Ectodermal cell (in vitro differentiated cells): ENCODE results near the gene CCNL2.

ENCODE experiments used
- H3K27ac ChIP-seq: 2 replicates; pipeline ENCODE4 v1.7.0; 2013; ENCODE audit warnings: mild to moderate bottlenecking, low read depth, low read length; ENCODE audit not compliant: insufficient read depth, poor library complexity, severe bottlenecking
- H3K27me3 ChIP-seq: 2 replicates; pipeline ENCODE4 v1.7.0; 2013; ENCODE audit warnings: mild to moderate bottlenecking, low read length; ENCODE audit not compliant: insufficient read depth, control insufficient read depth, poor library complexity, severe bottlenecking
- H3K36me3 ChIP-seq: one replicate; pipeline ENCODE4 v1.7.0; 2013; ENCODE audit warnings: low read length; ENCODE audit not compliant: control insufficient read depth, insufficient read depth
- H3K4me1 ChIP-seq: one replicate; pipeline ENCODE4 v1.7.0; 2013; ENCODE audit warnings: low read length; ENCODE audit not compliant: control insufficient read depth, insufficient read depth
- H3K4me3 ChIP-seq: 2 replicates; pipeline ENCODE4 v1.7.0; 2013; ENCODE audit warnings: low read depth, low read length, control low read depth; ENCODE audit not compliant: insufficient read depth
- H3K9me3 ChIP-seq: 2 replicates; pipeline ENCODE4 v1.7.0; 2013; ENCODE audit warnings: mild to moderate bottlenecking, low read length, moderate library complexity; ENCODE audit not compliant: control insufficient read depth
- WGBS, 2 experiments: methylation state at CpG; one replicate each; pipeline ENCODE4 v1.1.7; 2013; ENCODE audit warnings: missing lambda C conversion rate in 2 of 2; 5-methylcytosine and 5-hydroxymethylcytosine counted together

CCNL2 gene

GRCh38 chr1:1425753-1426495, 26.8 kb upstream of the CCNL2 start:
- H3K9me3 ChIP-seq, result no peaks in the 10 kb centered on the region
- no peaks in the 10 kb centered on the region for H3K36me3 ChIP-seq

GRCh38 chr1:1425426-1425752, 26.3 kb upstream of the CCNL2 start:
- peak overlapping the region; percentile 6 for H3K27ac ChIP-seq
- H3K9me3 ChIP-seq, result no peaks in the 10 kb centered on the region
- H3K27me3 ChIP-seq, result no peaks in the 10 kb centered on the region
- no peaks in the 10 kb centered on the region for H3K36me3 ChIP-seq
- 68 to 75% methylated on average over 12 of the region's 12 CpGs for WGBS, 2 experiments
- no peak overlapping the region for H3K4me3 ChIP-seq
- peaks cover 39% of the 10 kb centered on the region for H3K4me1 ChIP-seq

More at GRCh38 chr1:1425753-1426495, 26.8 kb upstream of the CCNL2 start:
- no peaks in the 10 kb centered on the region for H3K27me3 ChIP-seq
- H3K4me3 ChIP-seq, result peak overlapping the region; percentile 27
- peaks cover 39% of the 10 kb centered on the region for H3K4me1 ChIP-seq
- H3K27ac ChIP-seq, result peak overlapping the region; percentile 62
- 38 to 41% methylated on average over 33 of the region's 33 CpGs for WGBS, 2 experiments

GRCh38 chr1:1424707-1425106, 25.6 kb upstream of the CCNL2 start:
- no peaks in the 10 kb centered on the region for H3K36me3 ChIP-seq
- H3K27me3 ChIP-seq, result no peaks in the 10 kb centered on the region
- no peaks in the 10 kb centered on the region for H3K9me3 ChIP-seq
- 92 to 95% methylated on average over 15 of the region's 15 CpGs for WGBS, 2 experiments
- no peak overlapping the region for H3K27ac ChIP-seq
- H3K4me3 ChIP-seq, result no peak overlapping the region
- H3K4me1 ChIP-seq, result peaks cover 36% of the 10 kb centered on the region

DNA sequence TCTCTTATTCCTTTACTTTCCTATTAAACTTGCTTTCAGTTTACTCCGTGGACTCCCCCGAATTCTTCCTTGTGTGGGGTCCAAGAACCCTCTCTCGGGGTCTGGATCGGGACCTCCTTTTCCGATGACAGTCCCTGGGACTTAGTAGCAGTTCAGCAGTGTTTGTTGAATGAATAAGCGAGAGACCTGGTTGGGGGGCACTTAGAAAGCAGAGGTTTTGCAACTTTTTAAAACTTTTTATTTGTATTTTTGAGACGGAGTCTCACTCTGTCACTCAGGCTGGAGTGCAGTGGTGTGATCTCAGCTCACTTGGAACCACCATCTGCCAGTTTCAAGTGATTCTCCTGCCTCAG, 24.1 kb upstream of the CCNL2 start:
- H3K27ac ChIP-seq, result no peak overlapping the region
- H3K36me3 ChIP-seq, result no peaks in the 10 kb centered on the region
- no peaks in the 10 kb centered on the region for H3K27me3 ChIP-seq
- WGBS, 2 experiments, result 95 to 96% methylated on average over 7 of the region's 7 CpGs
- peaks cover 36% of the 10 kb centered on the region for H3K4me1 ChIP-seq
- no peaks in the 10 kb centered on the region for H3K9me3 ChIP-seq
- H3K4me3 ChIP-seq, result no peak overlapping the region

- no peak overlapping the region for H3K4me3 ChIP-seq
- no peaks in the 10 kb centered on the region for H3K27me3 ChIP-seq
- H3K36me3 ChIP-seq, result no peaks in the 10 kb centered on the region
- H3K4me1 ChIP-seq, result peaks cover 36% of the 10 kb centered on the region
- 84 to 86% methylated on average over 29 of the region's 29 CpGs for WGBS, 2 experiments
- H3K9me3 ChIP-seq, result no peaks in the 10 kb centered on the region
- H3K27ac ChIP-seq, result no peak overlapping the region
Observed at GRCh38 chr1:1422465-1423244, 23.5 kb upstream of the CCNL2 start.

GRCh38 chr1:1421907-1422464, 22.9 kb upstream of the CCNL2 start:
- 91 to 95% methylated on average over 5 to 7 of the region's 7 CpGs for WGBS, 2 experiments
- H3K4me3 ChIP-seq, result no peak overlapping the region
- no peak overlapping the region for H3K27ac ChIP-seq
- peaks cover 40% of the 10 kb centered on the region for H3K4me1 ChIP-seq
- no peaks in the 10 kb centered on the region for H3K27me3 ChIP-seq
- no peaks in the 10 kb centered on the region for H3K9me3 ChIP-seq
- H3K36me3 ChIP-seq, result no peaks in the 10 kb centered on the region

DNA sequence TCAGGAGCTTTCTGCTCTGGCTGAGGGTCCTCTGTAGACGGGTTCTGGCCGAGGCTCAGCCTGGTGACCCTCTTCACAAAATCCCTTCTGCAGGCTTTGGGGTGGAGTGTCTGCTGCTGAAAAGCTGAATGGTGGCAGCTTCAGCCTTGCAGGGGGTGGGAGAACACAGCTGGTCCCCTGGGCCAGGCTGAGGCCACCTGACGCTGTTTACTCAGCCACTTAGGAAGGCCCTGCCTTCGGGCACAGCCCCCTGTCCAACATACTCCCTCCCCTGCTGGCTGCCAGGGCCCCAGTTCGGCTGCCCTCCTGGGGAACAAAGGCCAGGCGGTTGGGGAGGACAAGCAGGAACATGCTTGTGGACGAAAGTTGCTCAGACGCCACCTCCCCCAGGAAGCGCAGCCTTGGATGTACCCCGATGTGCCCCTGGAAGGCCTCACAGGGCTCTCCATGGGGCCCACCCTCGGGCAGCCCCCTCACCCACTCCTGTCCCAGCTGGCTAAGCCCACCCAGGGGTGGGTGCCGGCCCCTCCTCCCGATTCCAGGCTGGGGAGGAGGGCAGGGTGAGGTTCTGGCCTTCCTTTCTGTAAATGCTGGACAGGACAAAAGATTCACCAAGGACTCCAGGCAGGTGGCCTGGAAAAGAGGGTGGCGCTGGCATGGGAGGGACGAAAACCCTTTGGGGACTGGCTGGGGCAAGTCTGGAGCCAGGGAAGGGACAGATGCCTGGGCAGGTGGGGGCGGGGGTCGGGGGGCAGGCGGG, 22.2 kb upstream of the CCNL2 start, which contains the start of gene ANKRD65:
Gene ANKRD65, minus strand, starts transcription at position 130 of the 760 bp plus-strand sequence. CDS start 271 bp downstream, outside the sequence.
- 72 to 74% methylated on average over 18 of the region's 18 CpGs for WGBS, 2 experiments
- H3K27ac ChIP-seq, result no peak within 1 kb of the TSS
- H3K9me3 ChIP-seq, result no peaks in the 10 kb centered on the region
- H3K4me1 ChIP-seq, result peaks cover 35% of the 10 kb centered on the region
- H3K27me3 ChIP-seq, result no peaks in the 10 kb centered on the region
- H3K4me3 ChIP-seq, result no peak within 1 kb of the TSS
- H3K36me3 ChIP-seq, result no peaks in the 10 kb centered on the region

DNA sequence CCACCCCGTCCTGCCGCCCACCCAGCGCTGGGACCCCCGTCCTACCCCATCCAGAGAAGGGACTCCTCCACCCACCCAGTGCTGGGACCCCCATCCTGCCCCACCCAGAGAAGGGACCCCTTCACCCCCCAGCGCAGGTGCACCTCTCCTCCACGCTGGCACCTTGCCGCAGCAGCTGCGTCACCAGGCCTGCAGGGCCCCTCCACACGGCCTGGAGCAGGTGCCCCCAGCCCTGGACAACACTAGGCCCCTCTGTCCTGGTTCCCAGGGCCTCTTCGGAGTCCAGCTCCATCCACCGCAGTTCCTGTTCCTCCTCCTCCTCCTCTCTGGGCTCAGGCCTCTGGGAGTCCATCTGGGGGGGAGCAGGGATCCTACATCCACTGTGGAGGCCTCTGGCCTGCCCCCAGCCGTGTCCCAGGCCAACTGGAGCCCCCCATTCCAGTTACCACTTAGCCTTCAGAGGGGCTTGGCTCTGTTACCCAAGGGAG, 21.6 kb upstream of the CCNL2 start:
- 87 to 90% methylated on average over 11 to 12 of the region's 12 CpGs for WGBS, 2 experiments
- H3K4me3 ChIP-seq, result no peak overlapping the region
- no peak overlapping the region for H3K27ac ChIP-seq
- peaks cover 32% of the 10 kb centered on the region for H3K4me1 ChIP-seq
- H3K36me3 ChIP-seq, result no peaks in the 10 kb centered on the region
- no peaks in the 10 kb centered on the region for H3K27me3 ChIP-seq
- H3K9me3 ChIP-seq, result no peaks in the 10 kb centered on the region

- Histone ChIP-seq H3K27me3 (no peaks in the 10 kb centered on the region), H3K36me3 (no peaks in the 10 kb centered on the region), H3K4me1 (peaks cover 31% of the 10 kb centered on the region), H3K9me3 (no peaks in the 10 kb centered on the region), H3K4me3 (no peak overlapping the region), H3K27ac (no peak overlapping the region)
- WGBS, 2 experiments, result 76% methylated on average over 112 of the region's 112 CpGs
Observed at GRCh38 chr1:1419813-1420653, 20.9 kb upstream of the CCNL2 start.
